GM18870 (cell line): ENCODE results near the gene CNN1.

Experiments
- ATAC-seq: cut with Tn5 transposase; IDR thresholded peaks from one replicate; pipeline ENCODE4 v1.9.1; 2021; ENCODE audit warnings: moderate library complexity; ENCODE audit not compliant: unreplicated experiment

CNN1 gene

GRCh38 chr19:11534538-11534937, 4.1 kb upstream of the CNN1 start:
- ATAC-seq, result no peak

GRCh38 chr19:11534948-11535347, 3.7 kb upstream of the CNN1 start:
- no peak for ATAC-seq

GRCh38 chr19:11535792-11536595, 2.7 kb upstream of the CNN1 start:
- ATAC-seq, result no peak

- no peak for ATAC-seq
These were observed 1.1 kb downstream of the CNN1 start for GRCh38 chr19:11539495-11540365.

- ATAC-seq, result no peak
These were observed 2.0 kb downstream of the CNN1 start for GRCh38 chr19:11540645-11541044.

GRCh38 chr19:11541238-11541637, 2.6 kb downstream of the CNN1 start:
- no peak for ATAC-seq

GRCh38 chr19:11547929-11548700, 9.5 kb downstream of the CNN1 start:
- ATAC-seq, result no peak

- ATAC-seq, result no peak
These were observed 10.8 kb downstream of the CNN1 start for GRCh38 chr19:11549386-11549953.

- no peak for ATAC-seq
These were observed 11.6 kb downstream of the CNN1 start for GRCh38 chr19:11550265-11550664.

GRCh38 chr19:11551603-11552235, 13.1 kb downstream of the CNN1 start:
- no peak for ATAC-seq

GRCh38 chr19:11552666-11553372, 14.2 kb downstream of the CNN1 start:
- ATAC-seq, result no peak

- ATAC-seq, result no peak
These were observed 15.5 kb downstream of the CNN1 start for GRCh38 chr19:11554160-11554559.

- ATAC-seq, result no peak
These were observed 16.6 kb downstream of the CNN1 start for GRCh38 chr19:11555246-11555645.

GRCh38 chr19:11556634-11557420, 18.2 kb downstream of the CNN1 start:
- no peak for ATAC-seq

- peak; percentile 72 for ATAC-seq
These were observed 20.5 kb downstream of the CNN1 start, which contains the start of gene ELOF1 for GRCh38 chr19:11558881-11559828. Gene ELOF1, minus strand, starts transcription at chr19:11559230. Its CDS starts 4,883 bp downstream, at chr19:11554347.

- ATAC-seq, result peak; percentile 35
These were observed 21.9 kb downstream of the CNN1 start for GRCh38 chr19:11560404-11561051.

GRCh38 chr19:11563532-11563931, 24.9 kb downstream of the CNN1 start:
- no peak for ATAC-seq
